ENCODE data around the gene HLCS.
A peak's percentile ranks its signal among the peaks of the same experiment; 100 is the strongest.

GRCh38 chr21:36927719-36928117 is 38.8 kb downstream of the HLCS start:
- TF ChIP-seq, protein P1, sequence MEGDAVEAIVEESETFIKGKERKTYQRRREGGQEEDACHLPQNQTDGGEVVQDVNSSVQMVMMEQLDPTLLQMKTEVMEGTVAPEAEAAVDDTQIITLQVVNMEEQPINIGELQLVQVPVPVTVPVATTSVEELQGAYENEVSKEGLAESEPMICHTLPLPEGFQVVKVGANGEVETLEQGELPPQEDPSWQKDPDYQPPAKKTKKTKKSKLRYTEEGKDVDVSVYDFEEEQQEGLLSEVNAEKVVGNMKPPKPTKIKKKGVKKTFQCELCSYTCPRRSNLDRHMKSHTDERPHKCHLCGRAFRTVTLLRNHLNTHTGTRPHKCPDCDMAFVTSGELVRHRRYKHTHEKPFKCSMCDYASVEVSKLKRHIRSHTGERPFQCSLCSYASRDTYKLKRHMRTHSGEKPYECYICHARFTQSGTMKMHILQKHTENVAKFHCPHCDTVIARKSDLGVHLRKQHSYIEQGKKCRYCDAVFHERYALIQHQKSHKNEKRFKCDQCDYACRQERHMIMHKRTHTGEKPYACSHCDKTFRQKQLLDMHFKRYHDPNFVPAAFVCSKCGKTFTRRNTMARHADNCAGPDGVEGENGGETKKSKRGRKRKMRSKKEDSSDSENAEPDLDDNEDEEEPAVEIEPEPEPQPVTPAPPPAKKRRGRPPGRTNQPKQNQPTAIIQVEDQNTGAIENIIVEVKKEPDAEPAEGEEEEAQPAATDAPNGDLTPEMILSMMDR (IDR thresholded peaks at IDR 0.05): peak; percentile 99
- TF ChIP-seq REST (IDR thresholded peaks at IDR 0.05; ENCODE audit: low read depth, low read length) (no peak), FOXM1 (IDR thresholded peaks at IDR 0.05; ENCODE audit: low read depth) (no peak), SIN3A (IDR thresholded peaks at IDR 0.05; ENCODE audit: borderline replicate concordance, low read depth, low read length) (no peak), TAF1 (IDR thresholded peaks at IDR 0.05; ENCODE audit: borderline replicate concordance, low read depth, low read length) (no peak), MAX (IDR thresholded peaks at IDR 0.05; ENCODE audit: low read depth) (no peak)
